Measurements from ENCODE around the gene DDX42. TPM values are rescaled to one million over a fixed set of nuclear protein-coding genes. Genes with fewer than 3 reads are reported as not detected.
A peak's percentile ranks its signal among the peaks of the same experiment; 100 is the strongest.

The DDX42 gene
- total RNA-seq, 1 donor from 2014 or later, result 125 TPM

GRCh38 chr17:63786117-63786516, 12.1 kb downstream of the DDX42 start:
- TF ChIP-seq CTCF (IDR thresholded peaks at IDR 0.05; ENCODE audit: insufficient read depth, low read depth, low read length) (no peak), EZH2 (IDR thresholded peaks at IDR 0.05; ENCODE audit: insufficient read depth, low read length) (no peak)
- Histone ChIP-seq H4K20me1 (ENCODE audit: insufficient read depth, low read length) (peaks cover 91% of the 10 kb centered on the region), H2AFZ (ENCODE audit: low read depth, low read length) (no peak overlapping the region)

GRCh38 chr17:63786971-63787711, 13.2 kb downstream of the DDX42 start:
- Mint-ChIP-seq H3K27ac (ENCODE audit: unreplicated experiment) (no peak overlapping the region), H3K27me3 (ENCODE audit: low read depth, unreplicated experiment) (no peaks in the 10 kb centered on the region)
- no peaks in the 10 kb centered on the region for H3K9me3 ChIP-seq (ENCODE audit: insufficient read depth, low read depth, low read length)

More at GRCh38 chr17:63786117-63786516, 12.1 kb downstream of the DDX42 start:
- Mint-ChIP-seq H3K36me3 (ENCODE audit: low read depth, unreplicated experiment) (peaks cover 14% of the 10 kb centered on the region), H3K27ac (ENCODE audit: unreplicated experiment) (no peak overlapping the region), H3K27me3 (ENCODE audit: low read depth, unreplicated experiment) (no peaks in the 10 kb centered on the region), H3K4me1 (ENCODE audit: low read depth, unreplicated experiment) (peaks cover 19% of the 10 kb centered on the region), H3K4me3 (ENCODE audit: unreplicated experiment) (no peak overlapping the region), H3K9me3 (ENCODE audit: unreplicated experiment) (no peaks in the 10 kb centered on the region)
- Histone ChIP-seq H3K36me3 (ENCODE audit: insufficient read depth, low read length) (peaks cover 37% of the 10 kb centered on the region), H3K27me3 (ENCODE audit: insufficient read depth, low read length) (no peaks in the 10 kb centered on the region), H3K4me1 (ENCODE audit: insufficient read depth, low read length) (peaks cover 9% of the 10 kb centered on the region), H3K4me2 (ENCODE audit: low read length) (no peak overlapping the region), H3K9ac (ENCODE audit: low read length) (no peak overlapping the region), H3K9me3 (ENCODE audit: insufficient read depth, low read depth, low read length) (no peaks in the 10 kb centered on the region), H3K79me2 (ENCODE audit: insufficient read depth, low read length) (peaks cover 97% of the 10 kb centered on the region), H3K4me3 (ENCODE audit: insufficient read depth, low read depth, low read length) (no peak overlapping the region), H3K27ac (ENCODE audit: low read depth, low read length) (peak overlapping the region; percentile 13)
- FAIRE-seq (no peak), DNase-seq (ENCODE audit: low read depth) (no peak)

More at GRCh38 chr17:63786971-63787711, 13.2 kb downstream of the DDX42 start:
- no peak overlapping the region for H3K9ac ChIP-seq (ENCODE audit: low read length)
- H3K27ac ChIP-seq (ENCODE audit: low read depth, low read length), result peak overlapping the region; percentile 12
- peaks cover 99% of the 10 kb centered on the region for H3K79me2 ChIP-seq (ENCODE audit: insufficient read depth, low read length)
- H3K4me3 ChIP-seq (ENCODE audit: insufficient read depth, low read depth, low read length), result no peak overlapping the region
- Mint-ChIP-seq H3K4me1 (ENCODE audit: low read depth, unreplicated experiment) (peaks cover 19% of the 10 kb centered on the region), H3K4me3 (ENCODE audit: unreplicated experiment) (no peak overlapping the region), H3K36me3 (ENCODE audit: low read depth, unreplicated experiment) (peaks cover 14% of the 10 kb centered on the region), H3K9me3 (ENCODE audit: unreplicated experiment) (no peaks in the 10 kb centered on the region)
- no peak overlapping the region for H2AFZ ChIP-seq (ENCODE audit: low read depth, low read length)
- peaks cover 9% of the 10 kb centered on the region for H3K4me1 ChIP-seq (ENCODE audit: insufficient read depth, low read length)
- H4K20me1 ChIP-seq (ENCODE audit: insufficient read depth, low read length), result peaks cover 90% of the 10 kb centered on the region
- peaks cover 40% of the 10 kb centered on the region for H3K36me3 ChIP-seq (ENCODE audit: insufficient read depth, low read length)
- no peak overlapping the region for H3K4me2 ChIP-seq (ENCODE audit: low read length)
- TF ChIP-seq EZH2 (IDR thresholded peaks at IDR 0.05; ENCODE audit: insufficient read depth, low read length) (no peak), CTCF (IDR thresholded peaks at IDR 0.05; ENCODE audit: insufficient read depth, low read depth, low read length) (no peak)
- H3K27me3 ChIP-seq (ENCODE audit: insufficient read depth, low read length), result no peaks in the 10 kb centered on the region
- DNase-seq (ENCODE audit: low read depth) (no peak), FAIRE-seq (no peak)
